ENCODE data around the gene CFAP251.
A peak's percentile ranks its signal among the peaks of the same experiment; 100 is the strongest.
"Not testable (repeated sequence)": the region's sequence is repeated elsewhere in the genome, so short reads cannot be mapped to it uniquely, and the experiment has no call there.

CFAP251 gene, protein sequence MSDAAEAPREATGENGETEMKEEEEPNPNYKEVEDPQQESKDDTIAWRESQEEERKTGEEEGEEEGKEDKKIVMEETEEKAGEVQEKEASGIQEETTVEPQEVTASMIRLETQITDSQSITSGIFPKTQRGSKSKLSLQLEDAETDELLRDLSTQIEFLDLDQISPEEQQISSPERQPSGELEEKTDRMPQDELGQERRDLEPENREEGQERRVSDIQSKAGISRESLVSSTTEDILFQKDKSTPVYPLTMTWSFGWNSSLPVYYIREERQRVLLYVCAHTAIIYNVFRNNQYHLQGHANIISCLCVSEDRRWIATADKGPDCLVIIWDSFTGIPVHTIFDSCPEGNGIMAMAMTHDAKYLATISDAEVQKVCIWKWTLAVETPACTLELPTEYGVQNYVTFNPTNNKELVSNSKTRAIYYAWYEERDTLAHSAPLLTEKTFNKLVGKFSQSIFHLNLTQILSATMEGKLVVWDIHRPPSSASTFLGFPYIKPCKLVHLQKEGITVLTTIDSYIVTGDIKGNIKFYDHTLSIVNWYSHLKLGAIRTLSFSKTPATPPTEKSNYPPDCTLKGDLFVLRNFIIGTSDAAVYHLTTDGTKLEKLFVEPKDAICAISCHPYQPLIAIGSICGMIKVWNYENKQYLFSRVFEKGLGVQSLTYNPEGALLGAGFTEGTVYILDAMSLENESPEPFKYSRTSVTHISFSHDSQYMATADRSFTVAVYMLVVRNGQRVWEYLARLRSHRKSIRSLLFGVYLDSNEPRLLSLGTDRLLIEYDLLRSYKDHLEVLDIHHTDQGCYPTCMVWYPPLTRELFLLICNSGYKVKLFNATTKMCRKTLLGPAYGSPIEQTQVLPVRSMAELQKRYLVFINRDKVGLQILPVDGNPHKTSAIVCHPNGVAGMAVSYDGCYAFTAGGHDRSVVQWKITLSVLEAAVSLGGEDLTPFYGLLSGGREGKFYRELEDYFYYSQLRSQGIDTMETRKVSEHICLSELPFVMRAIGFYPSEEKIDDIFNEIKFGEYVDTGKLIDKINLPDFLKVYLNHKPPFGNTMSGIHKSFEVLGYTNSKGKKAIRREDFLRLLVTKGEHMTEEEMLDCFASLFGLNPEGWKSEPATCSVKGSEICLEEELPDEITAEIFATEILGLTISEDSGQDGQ

DNA sequence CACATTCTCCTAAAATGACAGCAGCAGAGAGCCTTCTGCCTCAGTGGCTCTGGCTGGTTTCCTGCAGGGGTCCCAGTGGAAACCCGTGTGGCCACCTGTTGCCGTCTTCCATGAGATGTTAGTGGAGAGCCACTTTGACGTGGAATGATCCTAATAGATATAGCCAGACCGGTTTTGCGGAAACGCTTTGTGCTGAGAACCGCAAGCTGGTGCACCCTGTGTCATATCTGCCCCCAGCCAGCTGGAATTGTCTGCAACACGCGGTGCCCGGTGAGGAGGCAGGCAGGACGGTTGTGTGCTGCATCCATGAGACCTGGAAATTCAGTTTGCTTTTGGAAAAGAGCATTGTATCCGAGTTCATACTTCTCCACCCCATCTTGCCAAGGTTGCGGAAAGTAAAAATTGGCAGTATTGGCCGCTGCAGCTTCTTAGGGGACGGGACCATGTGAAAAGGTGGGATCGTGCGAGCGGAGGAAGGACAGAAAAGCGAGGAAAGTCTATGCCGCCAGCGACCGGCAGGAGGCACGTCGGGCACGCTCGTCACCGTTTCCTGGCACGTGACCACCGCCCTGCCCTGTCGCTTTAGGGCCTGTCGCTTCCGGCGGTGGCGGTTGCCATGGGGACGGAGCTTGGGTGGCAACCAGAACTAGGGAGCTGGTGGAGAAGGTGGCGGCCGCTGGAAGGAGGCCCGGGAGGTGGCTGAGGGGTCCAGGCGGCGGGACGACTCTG is at the start of gene CFAP251:
CFAP251 (plus strand) TSS at position 643 of the 729 bp plus-strand sequence. CDS start 2,714 bp downstream, outside the sequence.
- DNase-seq: no peak

DNA sequence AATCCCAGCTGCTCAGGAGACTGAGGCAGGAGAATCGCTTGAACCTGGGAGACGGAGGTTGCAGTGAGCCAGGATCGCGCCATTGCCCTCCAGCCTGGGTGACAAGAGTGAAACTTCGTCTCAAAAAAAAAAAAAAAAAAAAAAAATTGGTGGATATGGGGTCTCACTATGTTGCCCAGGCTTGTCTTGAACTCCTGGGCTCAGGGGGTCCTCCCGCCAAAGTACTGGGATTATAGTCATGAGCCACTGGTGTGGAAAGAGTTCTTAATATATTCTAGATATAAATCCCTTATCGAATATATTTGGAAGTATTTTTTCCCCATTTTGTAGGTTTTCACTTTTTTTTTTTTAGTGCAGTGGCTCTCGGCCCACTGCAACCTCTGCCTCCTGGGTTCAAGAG is 49.2 kb upstream of the CFAP251 start:
- not testable (repeated sequence) for DNase-seq

DNA sequence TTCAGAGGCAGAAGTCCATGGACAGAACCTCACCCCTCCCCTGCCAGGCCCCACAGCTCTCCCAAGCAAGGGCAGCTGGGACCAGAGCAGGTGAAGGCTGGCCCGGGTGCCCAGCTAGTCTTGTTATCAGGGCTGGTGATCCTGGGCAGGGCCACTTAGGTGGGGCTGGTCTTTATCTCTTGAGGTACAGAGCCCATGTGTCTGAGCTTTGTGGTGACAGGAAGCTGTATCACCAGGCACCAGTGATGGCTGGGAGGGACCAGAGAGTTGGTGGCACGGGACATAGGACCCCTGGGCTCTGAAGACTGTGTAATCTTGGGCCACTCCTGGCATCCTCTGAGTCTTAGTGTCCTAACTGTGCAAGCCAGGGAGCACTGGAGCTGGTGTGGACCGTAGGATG is 46.9 kb upstream of the CFAP251 start:
- DNase-seq: no peak

DNA sequence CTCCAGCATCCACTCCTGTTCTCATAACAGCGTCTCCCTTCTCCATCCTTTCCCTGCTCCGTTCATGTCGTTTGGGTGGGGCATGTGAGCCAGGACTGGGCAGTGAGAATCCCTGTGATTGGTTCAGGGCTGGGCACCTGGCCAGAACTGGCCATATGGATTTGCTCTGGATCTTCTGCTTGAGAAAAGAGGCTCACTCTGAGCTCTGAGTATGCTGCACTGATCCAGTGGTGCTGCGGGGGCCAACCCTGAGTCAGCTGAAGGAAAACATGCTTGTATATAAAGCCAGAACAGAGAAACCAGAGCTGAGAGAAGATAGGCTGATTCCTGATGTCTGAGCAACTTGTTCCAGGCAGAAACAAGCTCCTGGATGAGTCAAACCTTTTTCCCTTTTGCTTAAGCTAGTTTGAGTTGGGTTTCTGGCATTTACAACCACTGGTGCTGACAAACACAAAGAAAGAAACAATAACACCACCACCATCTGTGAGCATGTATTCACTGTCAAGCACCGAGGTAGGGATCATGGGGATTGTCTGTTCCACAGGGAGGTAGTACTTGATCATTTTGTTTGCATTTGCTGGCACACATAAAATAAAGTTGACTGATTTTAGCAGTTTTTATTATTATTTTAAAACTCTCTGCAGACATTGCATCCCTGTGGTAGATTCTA is 45.7 kb upstream of the CFAP251 start:
- DNase-seq: no peak

DNA sequence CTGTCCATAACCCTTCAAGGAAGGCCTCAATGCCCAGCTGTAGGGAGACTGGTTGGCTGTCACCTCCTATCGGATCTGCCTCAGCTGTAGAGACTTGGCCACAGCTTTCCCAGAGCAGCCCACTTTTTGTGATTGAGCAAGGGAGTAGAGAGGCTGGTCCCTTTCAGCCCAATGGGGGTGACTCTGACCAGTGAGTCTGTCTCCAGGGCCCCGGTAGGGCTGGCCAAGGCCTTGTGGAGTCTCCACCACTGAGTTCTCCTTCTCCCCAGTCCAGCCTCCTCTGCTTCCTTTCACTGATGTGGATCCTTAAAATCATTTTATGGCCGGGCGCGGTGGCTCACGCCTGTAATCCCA is 45.2 kb upstream of the CFAP251 start:
- no peak for DNase-seq

DNA sequence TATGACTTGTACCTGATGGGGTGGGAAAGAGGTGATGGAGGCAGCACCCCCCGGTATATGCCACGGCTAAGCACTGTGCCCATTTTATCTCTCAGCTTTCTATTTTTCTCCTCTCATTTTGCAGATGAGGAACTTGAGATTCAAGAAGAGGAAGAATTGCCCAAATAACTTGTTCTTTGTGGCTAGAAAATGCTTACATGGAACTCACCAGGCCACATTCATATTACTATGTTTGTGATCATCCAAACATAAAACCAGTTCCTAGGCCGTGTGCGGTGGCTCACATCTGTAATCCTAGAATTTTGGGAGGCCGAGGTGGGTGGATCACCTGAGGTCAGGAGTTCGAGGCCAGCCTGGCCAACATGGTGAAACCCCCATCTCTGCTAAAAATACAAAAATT is 44.3 kb upstream of the CFAP251 start:
- DNase-seq: peak; percentile 30 to 39

DNA sequence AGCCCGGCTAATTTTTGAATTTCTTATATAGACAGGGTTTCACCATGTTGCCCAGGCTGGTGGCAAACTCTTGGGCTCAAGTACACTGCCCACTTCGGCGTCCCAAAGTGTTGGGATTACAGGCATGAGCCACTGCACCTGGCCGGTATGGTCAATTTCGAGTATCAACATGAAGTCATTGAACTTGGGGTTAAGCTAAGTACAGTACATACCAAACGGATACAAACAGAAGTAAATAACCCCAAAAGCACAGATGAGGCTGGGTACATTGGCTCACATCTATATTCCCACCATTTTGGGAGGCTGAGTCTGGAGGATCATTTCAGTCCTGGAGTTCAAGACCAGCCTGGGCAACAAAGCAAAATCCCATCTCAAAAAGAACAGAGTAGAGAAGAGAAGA is 42.8 kb upstream of the CFAP251 start:
- DNase-seq: no peak

DNA sequence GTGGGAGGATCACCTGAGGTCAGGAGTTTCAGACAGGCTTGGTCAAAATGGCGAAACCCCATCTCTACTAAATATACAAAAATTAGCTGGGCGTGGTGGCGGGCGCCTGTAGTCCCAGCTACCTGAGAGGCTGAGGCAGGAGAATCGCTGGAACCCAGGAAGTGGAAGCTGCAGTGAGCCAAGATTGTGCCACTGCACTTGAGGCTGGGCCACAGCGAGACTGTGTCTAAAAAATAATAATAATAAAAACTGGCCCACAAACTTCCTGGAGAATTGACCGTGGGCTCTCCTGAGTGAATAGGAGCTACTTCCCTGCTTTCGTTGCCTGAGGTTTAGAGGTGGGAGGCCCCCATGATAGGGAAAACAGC is 42.3 kb upstream of the CFAP251 start:
- not testable (repeated sequence) for DNase-seq

DNA sequence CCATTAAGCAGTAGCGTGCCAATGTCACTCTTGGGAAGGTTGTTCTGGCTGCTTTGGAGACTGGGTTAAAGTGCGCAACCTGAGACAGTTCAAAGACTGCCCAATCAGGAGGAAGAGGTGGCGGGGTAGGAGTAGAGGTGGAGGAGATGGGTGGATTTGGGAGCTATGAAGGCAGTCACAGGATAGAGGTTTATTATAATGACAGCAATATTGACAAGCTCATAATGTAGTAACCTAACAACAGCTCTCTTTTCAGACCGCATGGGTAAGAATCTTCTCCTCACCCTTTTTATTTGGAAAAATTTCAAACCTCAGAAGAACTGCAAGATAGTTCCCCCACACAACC is 35.1 kb upstream of the CFAP251 start:
- DNase-seq: no peak

DNA sequence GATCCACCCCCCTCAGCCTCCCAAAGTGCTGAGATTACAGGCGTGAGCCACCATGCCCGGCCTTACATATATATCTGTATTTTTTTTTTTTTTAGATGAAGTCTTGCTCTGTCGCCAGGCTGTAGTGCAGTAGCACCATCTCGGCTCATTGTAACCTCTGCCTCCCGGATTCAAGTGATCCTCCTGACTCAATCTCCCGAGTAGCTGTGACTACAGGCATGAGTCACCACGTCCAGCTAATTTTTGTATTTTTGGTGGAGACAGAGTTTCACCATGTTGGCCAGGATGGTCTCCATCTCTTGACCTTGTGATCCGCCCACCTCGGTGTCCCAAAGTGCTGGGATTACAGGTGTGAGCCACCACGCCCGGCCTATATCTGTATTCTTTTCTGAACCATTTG is 33.3 kb upstream of the CFAP251 start:
- not testable (repeated sequence) for DNase-seq

DNA sequence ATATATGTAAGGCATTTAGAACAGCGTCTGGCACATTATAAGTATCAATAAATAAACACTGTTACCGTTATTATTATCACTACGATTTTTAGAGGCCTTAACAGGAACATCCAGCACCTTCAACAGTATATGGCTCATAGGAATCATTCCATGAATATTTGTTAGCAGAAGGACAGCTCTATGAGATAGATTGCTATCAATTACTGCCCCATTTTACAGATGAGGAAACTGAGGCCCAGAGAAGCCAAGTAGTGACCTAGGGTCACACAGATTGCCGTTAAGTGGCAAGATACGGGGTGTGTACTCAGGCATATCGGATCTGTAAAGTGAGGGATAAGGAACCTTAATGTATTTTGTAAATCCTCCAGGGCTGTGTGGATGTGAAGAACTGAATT is 30.3 kb upstream of the CFAP251 start:
- no peak for DNase-seq

DNA sequence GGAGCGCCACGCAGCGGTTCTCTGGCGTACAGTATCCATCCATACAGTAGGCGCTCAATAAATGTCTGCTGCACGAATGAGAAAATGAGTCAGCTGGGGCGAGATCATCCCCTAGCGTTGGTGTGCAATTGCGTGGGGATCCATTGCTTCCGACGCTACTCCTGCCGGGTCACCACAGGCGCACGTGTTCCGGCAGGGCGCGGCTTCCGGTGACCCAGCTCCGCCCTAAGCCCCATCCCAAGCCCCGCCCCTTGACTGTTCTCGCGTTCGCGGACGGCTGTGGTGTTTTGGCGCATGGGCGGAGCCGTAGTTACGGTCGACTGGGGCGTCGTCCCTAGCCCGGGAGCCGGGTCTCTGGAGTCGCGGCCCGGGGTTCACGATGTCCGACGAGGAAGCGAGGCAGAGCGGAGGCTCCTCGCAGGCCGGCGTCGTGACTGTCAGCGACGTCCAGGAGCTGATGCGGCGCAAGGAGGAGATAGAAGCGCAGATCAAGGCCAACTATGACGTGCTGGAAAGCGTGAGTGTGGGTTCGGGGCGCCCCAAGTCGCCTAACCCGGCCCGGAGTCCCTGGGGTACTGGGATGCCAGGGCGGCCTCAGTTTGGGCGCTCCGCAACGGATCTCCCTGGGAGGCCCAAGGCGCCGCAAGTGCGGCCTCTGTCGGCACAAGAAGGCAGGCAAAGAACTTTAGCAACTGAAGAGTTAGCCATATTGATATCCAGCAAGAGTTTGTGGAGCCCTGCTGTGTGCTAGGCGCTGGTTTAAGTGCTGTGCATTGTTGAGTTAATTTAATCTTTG is 29.7 kb upstream of the CFAP251 start, which contains the start of gene PSMD9:
PSMD9 (plus strand) TSS at position 313 of the 796 bp plus-strand sequence; CDS start at position 380, 67 bp downstream.
- DNase-seq: peak; percentile 93 to 95

DNA sequence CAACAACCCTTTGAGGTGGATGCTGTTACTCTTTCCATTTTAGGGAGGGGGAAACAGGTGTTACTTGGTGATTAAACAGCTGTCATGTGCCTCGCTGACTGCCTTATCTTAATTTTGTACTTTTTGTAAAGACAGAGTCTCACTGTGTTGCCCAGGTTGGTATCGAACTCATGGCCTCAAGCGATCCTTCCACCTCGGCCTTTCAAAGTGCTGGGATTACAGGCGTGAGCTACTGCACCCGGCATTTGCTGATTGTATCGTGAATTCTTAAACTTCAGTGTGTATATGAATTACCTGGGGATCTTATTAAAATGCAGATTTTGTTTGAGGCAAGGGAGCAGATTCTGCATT is 29.1 kb upstream of the CFAP251 start:
- no peak for DNase-seq

DNA sequence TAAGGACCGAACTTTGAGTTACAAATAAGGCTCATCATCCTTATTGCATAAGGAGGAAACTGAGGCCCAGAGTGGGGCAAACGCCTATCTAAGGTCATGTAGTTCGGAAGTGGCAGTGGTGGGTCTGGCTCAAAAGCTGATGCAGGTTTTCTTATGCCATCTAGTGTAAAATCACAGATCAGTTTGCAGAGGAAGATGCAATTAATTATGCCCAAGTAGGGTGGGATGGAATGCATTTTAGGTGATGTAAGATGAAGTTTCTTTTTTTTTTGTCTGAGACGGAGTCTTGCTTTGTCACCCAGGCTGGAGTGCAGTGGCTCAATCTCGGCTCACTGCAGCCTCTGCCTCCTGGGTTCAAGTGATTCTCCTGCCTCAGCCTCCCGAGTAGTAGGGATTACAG is 28.7 kb upstream of the CFAP251 start:
- not testable (repeated sequence) for DNase-seq

DNA sequence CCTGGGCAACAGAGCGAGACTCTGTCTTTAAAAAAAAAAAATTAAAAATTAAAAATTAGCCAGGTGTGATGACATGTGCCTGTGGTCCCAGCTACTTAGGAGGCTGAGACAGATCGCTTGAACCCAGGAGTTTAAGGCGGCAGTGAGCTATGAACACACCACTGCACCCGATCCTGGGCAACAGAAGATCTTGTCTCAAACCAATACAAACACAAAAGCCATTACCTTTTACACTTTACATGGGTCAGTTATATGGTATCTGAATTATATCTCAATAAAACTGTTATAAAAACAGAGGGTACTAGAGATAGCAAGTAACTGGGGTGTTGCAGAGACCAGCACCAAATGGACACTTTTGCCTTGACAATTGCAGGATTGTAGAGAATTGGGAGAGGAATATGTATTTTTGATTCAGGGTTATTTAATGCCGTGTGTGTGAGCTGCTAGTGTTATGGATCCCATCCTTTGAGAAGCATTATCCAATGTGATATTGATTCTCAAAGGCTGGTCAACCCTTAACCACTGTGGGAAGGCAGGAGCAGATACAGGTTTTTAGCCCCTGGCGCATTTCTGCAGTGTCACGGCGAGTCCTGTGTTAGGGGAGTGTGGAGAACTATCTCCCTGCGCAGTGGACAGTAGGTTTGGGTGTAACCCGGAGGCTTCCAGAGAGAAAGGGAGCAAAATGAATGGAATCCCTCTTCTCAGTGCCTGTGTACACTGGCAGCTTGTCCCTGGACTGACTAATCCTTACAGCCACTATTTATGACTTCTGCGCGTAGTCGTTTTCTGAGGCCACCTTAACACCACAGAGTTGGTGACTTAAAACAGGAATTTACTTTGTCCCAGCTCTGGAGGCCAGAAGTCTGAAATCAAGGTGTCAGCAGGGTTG is 25.5 kb upstream of the CFAP251 start:
- no peak for DNase-seq

DNA sequence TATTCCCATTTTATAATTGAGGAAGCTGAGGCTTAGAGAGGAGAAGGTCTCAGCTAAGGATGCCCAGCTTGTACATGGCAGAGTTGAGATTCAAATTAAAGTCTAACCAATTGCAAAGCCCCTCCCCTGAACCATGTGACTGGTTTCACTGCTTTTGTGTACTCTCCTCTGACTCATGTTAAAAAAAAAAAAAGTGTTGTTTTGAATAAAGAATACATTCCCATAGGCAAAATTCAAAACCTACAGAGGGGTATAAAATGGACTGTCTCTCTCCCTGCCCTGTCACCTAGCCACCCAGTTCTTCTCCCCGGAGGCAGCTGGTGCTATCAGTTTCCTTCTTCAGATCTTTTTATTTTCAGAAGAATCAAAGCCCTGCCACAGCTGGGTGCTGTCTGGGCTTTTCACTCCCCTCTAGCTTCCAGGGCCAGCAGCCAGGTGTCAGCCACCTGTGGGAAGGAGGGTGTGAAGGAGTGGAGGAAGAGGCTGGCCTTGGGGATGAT is 24.4 kb upstream of the CFAP251 start:
- DNase-seq: no peak

DNA sequence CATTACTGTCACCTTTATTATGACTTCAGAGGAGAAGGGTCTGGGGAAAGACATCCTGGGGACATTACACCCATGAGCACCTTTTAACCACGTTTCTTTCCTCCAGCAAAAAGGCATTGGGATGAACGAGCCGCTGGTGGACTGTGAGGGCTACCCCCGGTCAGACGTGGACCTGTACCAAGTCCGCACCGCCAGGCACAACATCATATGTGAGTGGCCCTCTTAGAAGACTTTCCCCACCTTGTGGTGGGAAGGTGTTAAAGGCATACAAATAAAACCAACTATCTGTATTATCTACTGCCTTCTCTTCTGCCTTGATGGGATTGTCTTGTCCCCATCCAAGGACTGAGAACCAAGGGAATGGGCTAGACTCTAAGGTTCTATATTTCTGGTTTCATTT is 23.8 kb upstream of the CFAP251 start:
- DNase-seq: peak in 1 of 2 experiments; percentile 11

DNA sequence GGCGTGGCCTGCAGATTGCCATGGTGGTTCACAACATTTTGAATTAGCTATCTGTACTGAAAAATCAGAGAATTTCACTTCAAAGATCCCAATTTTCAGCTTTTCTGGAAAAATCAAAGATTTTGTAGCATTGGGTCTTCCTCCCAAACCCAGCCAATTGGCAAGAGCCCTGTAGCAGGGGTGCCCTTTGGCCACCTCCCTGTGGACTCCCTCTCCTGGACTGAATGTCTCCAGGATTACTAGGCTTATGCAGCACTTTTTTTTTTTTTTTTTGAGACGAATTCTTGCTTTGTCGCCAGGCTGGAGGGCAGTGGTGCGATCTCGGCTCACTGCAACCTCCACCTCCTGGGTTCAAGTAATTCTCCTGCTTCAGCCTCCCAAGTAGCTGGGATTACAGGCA is 20.1 kb upstream of the CFAP251 start:
- DNase-seq: no peak

DNA sequence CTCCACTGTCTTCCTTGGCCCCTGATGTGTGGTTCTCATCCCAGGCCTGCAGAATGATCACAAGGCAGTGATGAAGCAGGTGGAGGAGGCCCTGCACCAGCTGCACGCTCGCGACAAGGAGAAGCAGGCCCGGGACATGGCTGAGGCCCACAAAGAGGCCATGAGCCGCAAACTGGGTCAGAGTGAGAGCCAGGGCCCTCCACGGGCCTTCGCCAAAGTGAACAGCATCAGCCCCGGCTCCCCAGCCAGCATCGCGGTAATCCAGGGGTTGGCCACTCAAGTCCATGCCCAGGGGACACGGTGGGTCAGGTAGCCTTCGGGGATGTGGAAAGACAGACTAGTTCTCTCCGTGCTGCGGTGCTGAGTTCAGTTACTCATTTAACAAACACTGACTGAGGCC is 18.8 kb upstream of the CFAP251 start:
- DNase-seq: no peak

DNA sequence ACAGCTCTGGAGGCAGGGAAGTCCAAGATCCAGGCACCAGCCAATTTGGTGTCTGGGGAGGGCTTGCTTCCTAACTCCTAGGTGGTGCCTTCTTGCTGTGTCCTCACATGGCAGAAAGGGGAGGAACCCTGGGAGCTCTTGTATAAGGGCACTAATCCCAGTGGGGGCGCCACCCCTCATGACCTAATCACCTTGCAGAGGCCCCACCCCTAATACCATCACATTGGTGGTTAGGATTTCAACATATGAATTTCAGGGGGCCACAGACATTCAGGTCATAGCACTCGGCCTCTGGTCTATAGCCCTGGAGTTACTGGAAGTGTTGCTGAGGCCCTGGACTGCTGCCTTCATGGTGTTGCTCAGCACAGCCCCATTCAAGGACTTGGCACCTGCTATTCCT is 15.2 kb upstream of the CFAP251 start:
- no peak for DNase-seq
